Nephron (organoid): ENCODE measurements around the gene CSMD2.

ENCODE experiments used
- H3K27ac Mint-ChIP-seq, 3 experiments: 2 replicates each; pipeline ENCODE4 v1.8.0; 2020; ENCODE audit warnings: mixed read lengths in 3 of 3, mild to moderate bottlenecking in 2 of 3, moderate library complexity in 1 of 3
- H3K27me3 Mint-ChIP-seq: 2 replicates; pipeline ENCODE4 v1.8.0; 2021; ENCODE audit warnings: low read depth, mild to moderate bottlenecking, moderate library complexity, mixed read lengths
- H3K36me3 Mint-ChIP-seq: 2 replicates; pipeline ENCODE4 v1.8.0; 2020; ENCODE audit warnings: low read depth, mixed read lengths
- H3K4me1 Mint-ChIP-seq: 2 replicates; pipeline ENCODE4 v1.8.0; 2020; ENCODE audit warnings: mixed read lengths
- H3K4me3 Mint-ChIP-seq, 3 experiments: 2 replicates each; pipeline ENCODE4 v1.8.0; 2020; ENCODE audit warnings: mild to moderate bottlenecking in 3 of 3, mixed read lengths in 3 of 3, moderate library complexity in 2 of 3
- H3K9me3 Mint-ChIP-seq: 2 replicates; pipeline ENCODE4 v1.8.0; 2020; ENCODE audit warnings: mixed read lengths
- TF ChIP-seq, protein P1 (sequence below), 3 experiments: fragments of 200-600 bp; sonication (generic); IDR thresholded peaks; one replicate each; pipeline ENCODE4 v1.5.0; 2021; ENCODE audit warnings: antibody characterized with exemption in 3 of 3; ENCODE audit not compliant: unreplicated experiment in 3 of 3

The CSMD2 gene

DNA sequence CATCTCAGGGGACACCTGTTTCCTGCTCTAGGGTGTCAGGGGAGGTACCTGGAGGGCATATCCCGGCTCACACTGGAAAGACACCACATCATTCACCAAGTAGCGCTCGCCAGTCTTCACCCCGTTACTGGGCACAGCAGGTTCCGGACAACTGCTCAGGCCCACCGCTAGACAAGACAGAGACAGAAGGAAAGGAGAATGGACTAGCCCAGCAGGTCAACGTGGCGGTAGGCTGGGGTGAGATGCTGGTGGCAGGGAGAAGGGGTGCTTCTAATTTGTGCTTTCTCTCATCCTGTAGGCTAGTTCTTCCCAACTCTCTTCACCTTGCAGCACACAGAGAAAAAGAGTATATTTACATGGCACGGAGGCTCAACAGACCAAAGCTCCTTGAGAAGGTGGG is 547.6 kb downstream of the CSMD2 start:
- no peak overlapping the region for H3K27ac Mint-ChIP-seq
- peaks cover 28% of the 10 kb centered on the region for H3K27me3 Mint-ChIP-seq
- H3K36me3 Mint-ChIP-seq, result no peaks in the 10 kb centered on the region
- H3K9me3 Mint-ChIP-seq, result no peaks in the 10 kb centered on the region
- peaks cover 9% of the 10 kb centered on the region for H3K4me1 Mint-ChIP-seq
- TF ChIP-seq, protein P1, sequence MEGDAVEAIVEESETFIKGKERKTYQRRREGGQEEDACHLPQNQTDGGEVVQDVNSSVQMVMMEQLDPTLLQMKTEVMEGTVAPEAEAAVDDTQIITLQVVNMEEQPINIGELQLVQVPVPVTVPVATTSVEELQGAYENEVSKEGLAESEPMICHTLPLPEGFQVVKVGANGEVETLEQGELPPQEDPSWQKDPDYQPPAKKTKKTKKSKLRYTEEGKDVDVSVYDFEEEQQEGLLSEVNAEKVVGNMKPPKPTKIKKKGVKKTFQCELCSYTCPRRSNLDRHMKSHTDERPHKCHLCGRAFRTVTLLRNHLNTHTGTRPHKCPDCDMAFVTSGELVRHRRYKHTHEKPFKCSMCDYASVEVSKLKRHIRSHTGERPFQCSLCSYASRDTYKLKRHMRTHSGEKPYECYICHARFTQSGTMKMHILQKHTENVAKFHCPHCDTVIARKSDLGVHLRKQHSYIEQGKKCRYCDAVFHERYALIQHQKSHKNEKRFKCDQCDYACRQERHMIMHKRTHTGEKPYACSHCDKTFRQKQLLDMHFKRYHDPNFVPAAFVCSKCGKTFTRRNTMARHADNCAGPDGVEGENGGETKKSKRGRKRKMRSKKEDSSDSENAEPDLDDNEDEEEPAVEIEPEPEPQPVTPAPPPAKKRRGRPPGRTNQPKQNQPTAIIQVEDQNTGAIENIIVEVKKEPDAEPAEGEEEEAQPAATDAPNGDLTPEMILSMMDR (IDR thresholded peaks at IDR 0.05; ENCODE audit: unreplicated experiment in 3 of 3), result no peak
- H3K4me3 Mint-ChIP-seq, result no peak overlapping the region

DNA sequence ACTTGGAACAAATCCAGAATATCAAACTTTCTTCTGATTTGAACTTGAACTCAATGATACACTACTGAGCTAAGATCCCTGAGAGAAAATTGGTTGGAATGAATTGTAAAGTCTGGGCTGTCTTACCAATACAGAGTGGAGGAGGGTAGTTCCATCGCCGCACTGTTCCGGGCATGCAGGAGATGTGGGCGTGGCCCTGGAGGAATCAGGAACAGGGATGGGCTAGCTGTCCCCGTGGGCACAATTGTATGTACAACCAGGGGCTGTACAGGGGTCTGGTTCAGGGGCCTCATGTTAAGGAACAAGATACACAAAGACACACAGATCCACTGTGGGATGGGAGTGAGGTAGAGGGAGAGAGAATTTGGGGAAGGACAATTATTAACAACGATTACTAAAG is 548.2 kb downstream of the CSMD2 start:
- Mint-ChIP-seq H3K4me3 (no peak overlapping the region), H3K27ac (no peak overlapping the region), H3K27me3 (peaks cover 28% of the 10 kb centered on the region), H3K4me1 (peaks cover 9% of the 10 kb centered on the region), H3K36me3 (no peaks in the 10 kb centered on the region), H3K9me3 (no peaks in the 10 kb centered on the region)
- TF ChIP-seq, protein P1 (IDR thresholded peaks at IDR 0.05; ENCODE audit: unreplicated experiment in 3 of 3), result no peak

DNA sequence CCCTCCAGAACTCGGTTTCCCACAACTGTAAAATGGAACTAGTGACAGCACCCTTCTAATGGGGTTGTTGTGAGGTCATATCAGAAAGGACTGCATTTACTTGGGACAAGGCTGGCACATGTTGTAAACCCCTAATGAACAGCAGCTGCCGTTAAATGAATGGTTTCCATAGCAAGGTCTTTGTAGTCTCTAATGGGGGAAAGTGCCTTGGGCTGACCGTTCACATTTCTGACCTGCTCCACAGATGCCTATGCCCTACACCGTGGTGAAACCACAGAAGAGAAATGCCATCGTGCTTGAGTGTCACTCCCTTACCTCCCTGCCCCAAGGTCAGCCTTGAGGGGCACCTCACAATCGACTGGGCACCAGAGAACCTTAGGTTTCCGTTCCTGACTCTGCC is 549.5 kb downstream of the CSMD2 start:
- no peak overlapping the region for H3K4me3 Mint-ChIP-seq
- no peaks in the 10 kb centered on the region for H3K36me3 Mint-ChIP-seq
- peaks cover 9% of the 10 kb centered on the region for H3K4me1 Mint-ChIP-seq
- peaks cover 28% of the 10 kb centered on the region for H3K27me3 Mint-ChIP-seq
- TF ChIP-seq, protein P1 (IDR thresholded peaks at IDR 0.05; ENCODE audit: unreplicated experiment in 3 of 3), result no peak
- no peaks in the 10 kb centered on the region for H3K9me3 Mint-ChIP-seq
- H3K27ac Mint-ChIP-seq, result no peak overlapping the region

DNA sequence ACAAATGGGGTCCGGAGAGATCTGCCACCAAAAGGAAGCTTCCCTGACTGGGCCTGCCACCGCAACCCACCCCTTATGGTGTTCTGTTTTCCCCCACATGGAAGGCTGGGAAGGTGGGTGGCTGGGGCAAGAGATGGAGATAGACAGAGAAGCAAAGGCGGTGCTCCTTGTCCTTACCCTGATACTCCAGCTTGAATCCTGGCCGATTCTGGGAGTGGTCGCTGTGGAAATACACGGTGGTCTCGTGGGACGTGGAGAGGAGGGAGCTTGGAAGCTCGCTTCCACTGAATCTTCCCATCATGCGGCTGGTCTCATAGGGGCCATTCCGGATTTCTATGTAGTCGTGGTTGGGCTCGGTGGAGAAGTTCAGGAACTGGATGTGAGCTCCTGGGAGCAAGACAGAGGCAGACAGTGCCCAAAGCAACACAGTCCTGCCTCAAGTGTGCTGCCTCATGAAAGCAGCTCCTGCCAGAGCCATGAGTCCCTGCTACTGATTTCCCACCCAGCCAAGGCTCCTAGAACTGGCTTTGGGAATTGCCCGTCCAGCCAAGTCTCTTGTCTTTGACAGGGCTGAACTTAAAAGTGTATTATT is 554.1 kb downstream of the CSMD2 start:
- peaks cover 22% of the 10 kb centered on the region for H3K27me3 Mint-ChIP-seq
- no peaks in the 10 kb centered on the region for H3K36me3 Mint-ChIP-seq
- H3K27ac Mint-ChIP-seq, result no peak overlapping the region
- H3K4me1 Mint-ChIP-seq, result no peaks in the 10 kb centered on the region
- H3K4me3 Mint-ChIP-seq, result no peak overlapping the region
- TF ChIP-seq, protein P1 (IDR thresholded peaks at IDR 0.05; ENCODE audit: unreplicated experiment in 3 of 3), result no peak
- H3K9me3 Mint-ChIP-seq, result no peaks in the 10 kb centered on the region

DNA sequence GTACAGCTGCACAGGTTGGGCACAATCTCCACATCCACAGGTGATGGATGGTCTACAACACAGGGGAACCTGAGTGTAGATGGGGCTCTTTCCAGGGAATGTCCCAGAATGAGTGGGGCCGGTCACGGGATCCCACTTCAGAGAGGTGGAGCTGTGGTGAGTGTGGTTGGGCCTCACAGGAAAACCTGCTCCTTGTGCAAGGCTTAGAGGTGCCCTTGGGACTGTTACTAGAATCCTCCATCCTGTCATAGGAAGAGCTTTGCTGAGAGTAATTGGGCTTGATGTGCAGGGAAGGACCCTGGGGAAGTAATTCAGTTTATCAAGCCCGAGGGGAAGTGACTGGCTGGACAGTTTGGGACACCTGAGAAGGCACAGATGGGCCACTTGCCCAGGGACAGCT is 554.6 kb downstream of the CSMD2 start:
- Mint-ChIP-seq H3K4me1 (no peaks in the 10 kb centered on the region), H3K9me3 (no peaks in the 10 kb centered on the region), H3K27me3 (peaks cover 18% of the 10 kb centered on the region), H3K36me3 (no peaks in the 10 kb centered on the region), H3K27ac (no peak overlapping the region), H3K4me3 (no peak overlapping the region)
- TF ChIP-seq, protein P1 (IDR thresholded peaks at IDR 0.05; ENCODE audit: unreplicated experiment in 3 of 3), result no peak

DNA sequence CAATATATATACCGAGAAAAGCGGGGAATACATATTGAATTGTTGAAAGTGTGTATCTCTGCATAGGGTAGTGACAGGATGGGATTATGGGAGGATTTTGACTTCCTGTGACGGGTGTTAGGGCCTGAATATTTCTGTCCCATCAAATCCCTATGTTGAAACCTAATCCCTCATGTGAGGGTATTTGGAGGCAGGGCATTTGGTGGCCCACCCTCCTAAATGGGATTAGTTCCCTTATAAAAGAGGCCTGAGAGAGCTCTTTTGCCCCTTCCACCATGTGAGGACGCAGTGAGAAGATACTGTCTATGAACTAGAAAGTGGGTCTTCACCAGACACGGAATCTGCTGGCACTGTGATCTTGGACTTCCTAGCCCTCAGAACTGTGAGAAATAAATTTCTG is 555.3 kb downstream of the CSMD2 start:
- Mint-ChIP-seq H3K27me3 (peaks cover 13% of the 10 kb centered on the region), H3K4me1 (no peaks in the 10 kb centered on the region), H3K4me3 (no peak overlapping the region), H3K9me3 (no peaks in the 10 kb centered on the region), H3K27ac (peak overlapping the region in 1 of 3 experiments; percentile 20), H3K36me3 (no peaks in the 10 kb centered on the region)
- TF ChIP-seq, protein P1 (IDR thresholded peaks at IDR 0.05; ENCODE audit: unreplicated experiment in 3 of 3), result no peak
